HFFc6 (cell line): Measurements from ENCODE around the gene MEGF9. TPM values are rescaled to one million over a fixed set of nuclear protein-coding genes. Genes with fewer than 3 reads are reported as not detected.
"Not testable (repeated sequence)": the region's sequence is repeated elsewhere in the genome, so short reads cannot be mapped to it uniquely, and the experiment has no call there.

Experiments used
- DNase-seq: peaks from one replicate; pipeline ENCODE4 v3.0.0-alpha.2; 2018
- H3K27ac Mint-ChIP-seq: 2 replicates; pipeline ENCODE4 v1.8.0; 2020; ENCODE audit warnings: mild to moderate bottlenecking, mixed read lengths
- H3K27me3 Mint-ChIP-seq: 2 replicates; pipeline ENCODE4 v1.8.0; 2021; ENCODE audit warnings: mild to moderate bottlenecking, moderate library complexity, mixed read lengths; ENCODE audit not compliant: insufficient read depth
- H3K36me3 Mint-ChIP-seq: 2 replicates; pipeline ENCODE4 v1.8.0; 2021; ENCODE audit warnings: low read depth, mixed read lengths
- H3K4me1 Mint-ChIP-seq: 2 replicates; pipeline ENCODE4 v1.8.0; 2020; ENCODE audit warnings: low read depth, mixed read lengths
- H3K4me3 Mint-ChIP-seq: 2 replicates; pipeline ENCODE4 v1.8.0; 2020; ENCODE audit warnings: mild to moderate bottlenecking, moderate library complexity, mixed read lengths
- H3K9me3 Mint-ChIP-seq: 2 replicates; pipeline ENCODE4 v1.8.0; 2020; ENCODE audit warnings: mild to moderate bottlenecking, mixed read lengths
- CTCF ChIP-seq: fragments of 200-600 bp; sonication (generic); IDR thresholded peaks from 2 replicates; pipeline ENCODE4 v1.5.0; 2021; ENCODE audit warnings: antibody characterized with exemption, mild to moderate bottlenecking
- total RNA-seq, 6 experiments: library from RNA; stranded (reverse); fragmentation: NEBNext Ultra II Directional; extraction: Animal tissue kit (Norgen Biotek cat#: 25700); gene quantifications; 2 replicates in 1 of 6; 3 replicates in 5 of 6; pipeline ENCODE4 v1.2.3, GENCODE V29; 2021

The MEGF9 gene
- total RNA-seq, 6 experiments from 2014 or later: 5.1 to 9.8 (median 8.8) TPM

GRCh38 chr9:120643061-120643460, 71.2 kb downstream of the MEGF9 start:
- no peak for TF ChIP-seq CTCF
- peaks cover 5% of the 10 kb centered on the region; the same call in 1 of the 2 replicates for H3K36me3 Mint-ChIP-seq
- H3K4me3 Mint-ChIP-seq: no peak overlapping the region
- H3K27ac Mint-ChIP-seq: no peak overlapping the region
- DNase-seq: no peak
- H3K27me3 Mint-ChIP-seq: no peaks in the 10 kb centered on the region; the same call in 1 of the 2 replicates
- H3K9me3 Mint-ChIP-seq: no peaks in the 10 kb centered on the region
- peaks cover 8% of the 10 kb centered on the region for H3K4me1 Mint-ChIP-seq

GRCh38 chr9:120642129-120642770, 72.0 kb downstream of the MEGF9 start:
- Mint-ChIP-seq H3K4me3 (no peak overlapping the region), H3K36me3 (peaks cover 5% of the 10 kb centered on the region; the same call in 1 of the 2 replicates), H3K9me3 (no peaks in the 10 kb centered on the region), H3K27ac (no peak overlapping the region), H3K27me3 (no peaks in the 10 kb centered on the region; the same call in 1 of the 2 replicates), H3K4me1 (peaks cover 8% of the 10 kb centered on the region)
- no peak for DNase-seq
- TF ChIP-seq CTCF: no peak

- not testable (repeated sequence) for H3K4me3 Mint-ChIP-seq, H3K27me3 Mint-ChIP-seq, H3K27ac Mint-ChIP-seq, H3K9me3 Mint-ChIP-seq, DNase-seq, H3K36me3 Mint-ChIP-seq, H3K4me1 Mint-ChIP-seq
Measured at GRCh38 chr9:120640874-120641273, 73.4 kb downstream of the MEGF9 start.

GRCh38 chr9:120640380-120640779, 73.9 kb downstream of the MEGF9 start:
- no peak overlapping the region for H3K4me3 Mint-ChIP-seq

GRCh38 chr9:120637919-120638318, 76.4 kb downstream of the MEGF9 start:
- DNase-seq: no peak
- H3K4me3 Mint-ChIP-seq: no peak overlapping the region
- peaks cover 24% of the 10 kb centered on the region for H3K36me3 Mint-ChIP-seq
- no peak overlapping the region for H3K27ac Mint-ChIP-seq
- no peak for TF ChIP-seq CTCF
- H3K27me3 Mint-ChIP-seq: peaks cover 2% of the 10 kb centered on the region; the same call in 1 of the 2 replicates
- H3K9me3 Mint-ChIP-seq: peaks cover 16% of the 10 kb centered on the region
- H3K4me1 Mint-ChIP-seq: peaks cover 8% of the 10 kb centered on the region

More at GRCh38 chr9:120640380-120640779, 73.9 kb downstream of the MEGF9 start:
- Mint-ChIP-seq H3K27ac (no peak overlapping the region), H3K4me1 (peaks cover 8% of the 10 kb centered on the region), H3K9me3 (peaks cover 6% of the 10 kb centered on the region), H3K36me3 (peaks cover 14% of the 10 kb centered on the region), H3K27me3 (peaks cover 2% of the 10 kb centered on the region; the same call in 1 of the 2 replicates)
- no peak for TF ChIP-seq CTCF
- DNase-seq: no peak

- H3K9me3 Mint-ChIP-seq: peaks cover 16% of the 10 kb centered on the region
- H3K27me3 Mint-ChIP-seq: peaks cover 2% of the 10 kb centered on the region; the same call in 1 of the 2 replicates
- no peaks in the 10 kb centered on the region for H3K4me1 Mint-ChIP-seq
- no peak overlapping the region for H3K27ac Mint-ChIP-seq
- no peak overlapping the region for H3K4me3 Mint-ChIP-seq
- peaks cover 24% of the 10 kb centered on the region for H3K36me3 Mint-ChIP-seq
- DNase-seq: no peak
- no peak for TF ChIP-seq CTCF
Measured at GRCh38 chr9:120636194-120636957, 77.9 kb downstream of the MEGF9 start.
